HG03139 (cell line): ENCODE measurements around the gene PDE4D.
"Not testable (repeated sequence)": the region's sequence is repeated elsewhere in the genome, so short reads cannot be mapped to it uniquely, and the experiment has no call there.

Experiments used
- ATAC-seq: cut with Tn5 transposase; IDR thresholded peaks from one replicate; pipeline ENCODE4 v1.9.1; 2021; ENCODE audit not compliant: unreplicated experiment

The PDE4D gene

GRCh38 chr5:59711310-59711709, 182.2 kb downstream of the PDE4D start:
- ATAC-seq = no peak

DNA sequence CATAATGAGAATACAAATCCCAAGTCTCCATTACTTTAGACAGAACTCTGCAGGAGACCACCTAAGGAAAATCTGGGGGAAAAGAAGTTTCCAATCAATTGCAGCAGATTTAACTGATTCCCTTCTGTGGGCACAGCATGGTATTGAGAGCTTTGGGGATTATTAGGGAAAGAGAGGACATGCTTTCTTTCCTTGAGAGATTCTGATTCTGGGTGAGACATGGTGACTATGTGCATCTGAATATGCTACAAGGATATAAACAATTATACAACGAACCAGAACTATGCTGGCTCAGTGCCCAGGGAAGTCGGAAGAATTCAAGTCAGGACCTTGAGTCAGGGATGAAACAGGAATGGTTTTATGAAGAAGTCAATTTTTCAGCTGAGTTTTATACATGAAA, 183.7 kb downstream of the PDE4D start:
- no peak for ATAC-seq

GRCh38 chr5:59709346-59709821, 184.1 kb downstream of the PDE4D start:
- no peak for ATAC-seq

DNA sequence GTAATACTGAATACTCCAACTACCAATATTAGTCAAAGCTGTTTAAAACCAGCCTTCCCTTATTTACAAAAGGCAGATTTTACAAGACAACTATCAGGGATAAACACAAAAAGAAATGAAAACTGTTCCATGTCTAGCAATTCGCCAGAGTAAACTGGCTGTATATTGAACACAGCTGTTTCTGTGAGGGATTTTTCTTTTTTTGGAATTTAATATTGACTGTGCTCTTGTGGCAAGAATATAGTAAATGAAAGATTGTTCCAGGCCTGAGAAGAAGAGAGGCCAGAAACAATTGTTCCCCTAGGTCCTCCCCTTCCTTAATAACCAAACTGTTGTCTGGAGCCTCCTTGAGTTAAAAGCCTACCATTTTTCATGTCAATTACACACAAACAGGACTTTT, 188.6 kb downstream of the PDE4D start:
- no peak for ATAC-seq

GRCh38 chr5:59703789-59704188, 189.7 kb downstream of the PDE4D start:
- no peak for ATAC-seq

DNA sequence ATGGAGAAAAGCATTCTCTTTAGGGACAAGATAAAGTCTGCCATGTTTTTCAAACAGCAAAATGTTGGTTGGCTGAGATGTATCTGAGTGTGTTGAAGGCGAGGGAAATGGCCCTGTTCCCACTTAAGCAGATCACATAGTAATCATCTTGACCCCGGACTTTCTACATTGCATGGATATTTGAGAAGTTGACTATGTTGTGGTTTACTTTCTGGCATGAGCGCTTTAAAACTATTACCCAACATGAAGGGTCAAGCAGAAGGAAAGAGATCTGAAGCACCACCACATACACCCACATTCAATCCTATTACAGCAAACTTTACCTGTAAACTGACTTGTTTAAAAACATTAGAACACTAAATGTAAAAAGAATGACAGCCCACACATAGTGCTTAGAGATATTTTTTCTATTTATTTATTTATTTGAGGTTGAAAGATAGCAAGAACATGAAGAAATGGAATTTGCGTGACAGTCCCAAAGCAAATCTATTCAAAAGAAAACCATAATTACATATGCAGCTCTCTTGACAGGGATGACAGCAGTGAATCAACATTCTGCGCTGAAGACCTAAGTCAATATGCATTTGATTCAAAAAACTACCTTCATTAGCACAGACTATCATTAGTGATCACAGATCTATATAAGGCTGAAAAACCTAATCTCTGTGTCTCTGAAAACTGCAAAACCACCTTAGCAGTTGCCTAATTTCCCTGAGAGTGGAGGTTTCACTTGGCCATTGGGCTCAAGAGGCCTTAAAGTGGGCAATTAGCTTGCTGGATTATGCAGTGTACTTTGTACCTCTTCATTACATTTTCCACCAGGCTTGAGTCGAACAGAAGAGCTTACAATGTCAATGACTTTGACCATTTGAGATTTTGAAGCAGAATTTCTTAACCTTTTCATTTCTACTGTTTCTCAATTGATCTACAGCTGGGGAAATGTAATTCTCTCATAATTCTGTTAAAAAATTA, 195.0 kb downstream of the PDE4D start:
- no peak for ATAC-seq

- ATAC-seq = no peak
Measured at GRCh38 chr5:59694411-59694810, 199.1 kb downstream of the PDE4D start.

- ATAC-seq = no peak
Measured at GRCh38 chr5:59693492-59694309, 199.8 kb downstream of the PDE4D start.

- ATAC-seq = peak; percentile 62
Measured at GRCh38 chr5:59685793-59686192, 207.7 kb downstream of the PDE4D start.

- ATAC-seq = no peak
Measured at GRCh38 chr5:59685191-59685530, 208.4 kb downstream of the PDE4D start.

DNA sequence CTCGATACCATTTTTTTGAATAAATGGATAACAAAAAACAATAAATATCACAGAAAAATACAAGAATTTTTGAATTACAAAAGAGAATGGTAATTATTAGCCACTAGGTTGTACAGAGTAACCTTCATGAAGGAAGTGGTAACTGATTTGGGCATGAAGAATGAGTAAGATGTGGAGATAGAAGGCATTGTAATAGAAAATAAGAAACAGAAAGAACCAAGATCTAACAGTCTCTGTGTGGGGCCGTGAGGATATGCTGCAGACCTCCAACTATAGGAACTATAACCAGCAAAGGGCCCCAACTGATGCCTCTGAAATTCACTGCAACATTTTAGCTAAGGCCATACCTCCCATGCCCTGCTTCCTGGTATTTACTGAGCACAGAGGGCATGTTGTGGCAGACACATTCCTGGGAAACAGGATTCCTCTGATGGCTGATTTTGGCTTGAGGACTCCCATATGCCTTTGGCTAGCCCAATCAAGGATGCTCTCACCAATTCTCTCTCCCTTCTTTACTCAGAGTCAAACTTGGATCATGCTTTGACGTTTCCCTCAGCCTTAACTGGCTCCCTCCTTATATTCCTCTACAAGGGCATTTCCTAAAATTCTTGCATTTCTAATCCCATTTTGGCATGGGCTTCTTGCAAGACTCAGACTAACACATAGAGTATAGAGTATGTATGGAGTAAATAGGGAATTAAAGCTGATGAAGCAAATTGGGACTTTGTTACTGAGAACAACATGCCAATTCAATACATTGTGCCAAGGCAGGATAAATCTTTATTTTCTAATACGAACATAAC, 208.9 kb downstream of the PDE4D start:
- peak; percentile 55 for ATAC-seq

- ATAC-seq = no peak
Measured at GRCh38 chr5:59683311-59683710, 210.2 kb downstream of the PDE4D start.

GRCh38 chr5:59682542-59682941, 211.0 kb downstream of the PDE4D start:
- ATAC-seq = no peak

GRCh38 chr5:59678943-59679342, 214.6 kb downstream of the PDE4D start:
- no peak for ATAC-seq

DNA sequence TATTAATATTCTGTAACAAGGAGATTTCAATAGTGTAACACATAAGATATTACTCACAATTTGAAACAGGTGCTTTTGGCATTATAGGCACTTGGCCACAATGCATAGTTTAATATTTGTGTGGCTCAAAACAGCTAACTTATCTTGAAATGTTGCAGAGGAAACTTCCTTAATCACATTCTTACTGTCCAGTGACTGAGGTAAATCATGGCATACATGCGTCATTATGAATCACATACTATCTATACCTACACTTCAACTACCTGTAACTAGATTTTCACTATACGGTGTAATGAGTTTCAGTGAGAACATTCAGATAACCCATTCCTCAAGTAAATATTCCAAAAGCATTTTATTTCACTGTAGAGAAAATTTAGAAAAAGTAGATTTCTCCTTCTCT, 218.8 kb downstream of the PDE4D start:
- ATAC-seq = no peak

- no peak for ATAC-seq
Measured at GRCh38 chr5:59673438-59674058, 220.0 kb downstream of the PDE4D start.

- ATAC-seq = no peak
Measured at GRCh38 chr5:59666440-59667068, 227.0 kb downstream of the PDE4D start.

GRCh38 chr5:59665832-59666203, 227.7 kb downstream of the PDE4D start:
- not testable (repeated sequence) for ATAC-seq

DNA sequence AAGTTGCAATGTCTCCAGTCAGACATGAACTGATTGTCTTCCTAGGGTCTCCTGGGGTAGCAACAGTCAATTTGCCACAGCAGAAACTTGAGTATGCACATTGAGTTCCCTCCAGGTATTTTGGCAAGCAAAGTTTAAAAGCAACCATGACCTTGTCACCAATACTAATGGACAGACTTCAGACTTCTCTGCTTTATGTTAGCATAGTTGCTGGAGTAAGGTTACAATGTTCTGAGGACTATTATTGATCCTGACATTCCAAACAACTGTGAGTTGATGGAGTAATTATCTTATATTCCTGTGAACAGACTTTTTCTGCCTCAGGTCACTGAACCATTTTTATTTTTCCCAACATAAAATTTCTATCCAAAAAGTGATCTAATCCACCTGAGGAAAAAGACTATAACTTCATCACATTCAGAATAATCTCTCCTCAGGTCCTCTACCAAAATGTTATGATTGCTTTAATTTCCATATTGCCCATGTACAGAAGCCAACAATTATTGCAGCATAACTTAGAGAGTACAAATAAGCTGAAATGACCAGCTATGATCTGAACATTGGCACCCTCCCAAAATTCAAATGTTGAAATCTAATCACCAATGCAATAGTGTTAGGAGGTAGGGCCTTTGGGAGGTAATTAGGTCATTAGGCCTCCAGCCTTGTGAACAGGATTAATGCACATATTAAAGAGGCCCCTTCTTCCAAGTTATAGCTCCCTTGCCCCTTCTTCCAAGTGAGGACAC, 228.3 kb downstream of the PDE4D start:
- ATAC-seq = no peak
